ENCODE data around the gene POLR1A.
A peak's percentile ranks its signal among the peaks of the same experiment; 100 is the strongest.

The POLR1A gene

GRCh38 chr2:86097114-86097896 is 8.4 kb downstream of the POLR1A start:
- TF ChIP-seq CTCF (IDR thresholded peaks at IDR 0.05; ENCODE audit: control insufficient read depth, extremely low read depth, insufficient read depth) = no peak
- H3K4me3 ChIP-seq (ENCODE audit: low read depth, low read length) = no peak overlapping the region
- no peak for DNase-seq (ENCODE audit: low read depth)

- TF ChIP-seq CTCF (IDR thresholded peaks at IDR 0.05; ENCODE audit: control insufficient read depth, extremely low read depth, insufficient read depth) = no peak
These were observed 11.5 kb downstream of the POLR1A start for GRCh38 chr2:86094229-86094628.

GRCh38 chr2:86087936-86088850 is 17.5 kb downstream of the POLR1A start:
- H3K4me3 ChIP-seq (ENCODE audit: low read depth, low read length) = no peak overlapping the region
- no peak; the same call in 1 of the 2 replicates for TF ChIP-seq CTCF (IDR thresholded peaks at IDR 0.05; ENCODE audit: control insufficient read depth, extremely low read depth, insufficient read depth)
- DNase-seq (ENCODE audit: low read depth) = no peak

More at GRCh38 chr2:86094229-86094628, 11.5 kb downstream of the POLR1A start:
- no peak for DNase-seq (ENCODE audit: low read depth)
- H3K4me3 ChIP-seq (ENCODE audit: low read depth, low read length) = no peak overlapping the region

GRCh38 chr2:86082756-86083155 is 22.9 kb downstream of the POLR1A start:
- no peak for TF ChIP-seq CTCF (IDR thresholded peaks at IDR 0.05; ENCODE audit: control insufficient read depth, extremely low read depth, insufficient read depth)
- H3K4me3 ChIP-seq (ENCODE audit: low read depth, low read length) = no peak overlapping the region
- no peak for DNase-seq (ENCODE audit: low read depth)

GRCh38 chr2:86081724-86082123 is 24.0 kb downstream of the POLR1A start:
- TF ChIP-seq CTCF (IDR thresholded peaks at IDR 0.05; ENCODE audit: control insufficient read depth, extremely low read depth, insufficient read depth) = no peak
- no peak for DNase-seq (ENCODE audit: low read depth)
- no peak overlapping the region for H3K4me3 ChIP-seq (ENCODE audit: low read depth, low read length)

GRCh38 chr2:86079981-86080911 is 25.4 kb downstream of the POLR1A start:
- peak; percentile 73 for TF ChIP-seq CTCF (IDR thresholded peaks at IDR 0.05; ENCODE audit: control insufficient read depth, extremely low read depth, insufficient read depth)
- no peak for DNase-seq (ENCODE audit: low read depth)
- no peak overlapping the region for H3K4me3 ChIP-seq (ENCODE audit: low read depth, low read length)
